Dermis blood vessel endothelial cell (primary cell): ENCODE measurements around the gene BID. TPM values are rescaled to one million over a fixed set of nuclear protein-coding genes. Genes with fewer than 3 reads are reported as not detected.

Source experiments
- DNase-seq: peaks from one replicate; pipeline ENCODE4 v3.0.0; 2010
- total RNA-seq: library from RNA; depleted of rRNA; stranded (reverse); fragments of >200 nt; gene quantifications from 2 replicates; pipeline ENCODE4 v1.2.3, GENCODE V29; 2014

Gene BID
- 45.3 and 79.7 TPM in 2 replicates for total RNA-seq

DNA sequence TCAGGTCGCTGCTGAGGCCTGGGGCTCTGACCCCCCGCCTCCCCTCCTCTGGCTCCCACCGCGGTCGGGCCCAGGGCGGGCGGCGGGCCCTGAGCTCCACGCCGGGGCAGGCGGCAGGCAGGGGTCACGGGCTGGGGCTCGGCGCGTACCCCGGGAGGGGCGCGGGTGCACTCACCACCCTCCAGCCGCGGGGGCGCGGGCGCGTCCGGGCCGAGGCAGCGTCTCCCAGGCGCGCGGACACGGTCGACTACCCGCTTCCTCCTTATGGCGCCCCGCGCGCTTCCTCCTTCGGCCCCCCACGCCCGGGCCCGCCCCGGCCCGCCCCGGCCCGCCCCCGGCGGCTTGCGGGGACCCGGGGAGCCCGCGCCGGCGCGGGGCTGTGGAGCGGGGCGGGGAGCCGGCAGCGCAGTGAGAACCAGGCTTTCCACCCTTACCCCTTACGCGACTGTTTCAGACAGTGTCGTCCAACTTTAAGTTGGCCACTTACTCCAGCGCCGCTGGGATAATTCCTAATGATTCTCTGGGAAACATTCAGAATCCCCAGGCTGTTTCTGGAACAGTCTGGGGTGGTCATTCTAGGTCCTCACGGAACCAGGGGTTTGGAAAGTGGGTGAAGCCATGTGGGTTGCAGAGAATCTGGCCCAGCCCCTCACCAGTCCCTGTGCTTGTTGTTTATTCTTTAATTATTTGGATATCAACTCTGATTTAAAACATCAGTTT is at the start of gene BID:
TSS of gene BID (minus strand) at position 264 of the 720 bp plus-strand sequence. CDS start 24,353 bp downstream, outside the sequence.
- DNase-seq, result peak; percentile 42

- no peak for DNase-seq
These were observed 49.7 kb upstream of the BID start for GRCh38 chr22:17823964-17824363.

GRCh38 chr22:17823226-17823625 is 49.0 kb upstream of the BID start:
- no peak for DNase-seq

DNA sequence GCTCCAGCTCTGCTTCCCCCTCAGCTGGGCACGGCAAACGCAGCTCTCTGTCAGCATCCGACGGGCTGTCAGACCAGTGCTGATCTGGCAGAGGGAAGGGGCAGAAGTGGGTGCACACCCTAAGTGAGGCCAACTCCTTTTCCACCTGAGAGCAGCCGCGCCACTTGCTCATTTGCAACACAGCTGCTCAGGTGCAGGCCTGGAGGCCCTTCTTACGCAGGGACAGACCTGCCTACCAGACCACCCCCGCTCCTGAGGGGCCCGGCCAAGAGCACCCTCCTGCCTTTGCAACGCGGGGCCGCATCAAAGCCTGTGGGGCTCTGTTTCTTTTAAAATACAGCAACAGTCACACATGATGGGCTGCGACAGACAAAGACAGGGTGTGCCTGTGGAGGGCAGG is 47.8 kb upstream of the BID start:
- DNase-seq, result no peak

DNA sequence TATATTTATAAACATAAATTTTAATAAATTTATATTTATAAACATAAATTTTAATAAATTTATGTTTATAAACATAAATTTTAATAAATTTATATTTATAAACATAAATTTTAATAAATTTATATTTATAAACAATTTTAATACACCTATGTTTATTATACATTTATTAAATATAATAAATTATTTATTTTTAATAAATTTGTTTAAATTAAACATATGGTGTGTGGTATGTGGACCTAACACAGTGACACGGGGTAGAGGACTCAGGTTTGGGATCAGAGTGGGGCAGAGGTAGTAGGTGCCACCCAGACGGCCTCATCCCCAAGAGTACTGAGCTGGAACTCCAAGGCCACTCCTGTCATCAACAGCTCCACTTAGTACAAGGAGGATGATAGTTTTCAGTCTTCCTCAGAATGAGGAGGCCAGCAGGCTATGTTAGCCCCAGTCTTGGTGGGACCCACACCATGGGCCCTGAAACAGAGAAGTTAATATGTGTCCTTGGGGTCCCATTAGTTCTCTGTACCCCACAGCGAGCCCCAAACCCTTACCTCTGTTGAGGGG is 46.7 kb upstream of the BID start:
- DNase-seq, result no peak

DNA sequence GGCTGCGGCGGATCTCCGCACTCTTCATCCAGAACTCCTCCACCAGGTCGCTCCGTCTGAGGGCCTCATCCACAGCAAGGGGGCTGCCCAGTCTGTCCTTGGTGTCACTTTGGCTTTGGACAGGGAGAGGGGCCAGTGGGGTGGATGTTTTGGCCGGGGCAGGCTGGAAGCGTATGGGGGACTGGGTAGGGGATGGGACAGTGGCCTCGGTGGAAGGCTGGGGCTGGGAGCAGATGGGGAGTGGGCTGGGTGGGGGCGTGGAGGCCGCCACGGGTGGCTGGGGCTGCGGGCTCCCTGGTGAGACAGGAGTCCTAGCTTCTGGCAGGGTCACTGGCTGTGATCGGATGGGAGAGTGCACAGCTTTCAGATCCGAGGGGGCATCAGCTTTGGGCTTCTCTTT is 44.4 kb upstream of the BID start:
- DNase-seq, result no peak

- no peak for DNase-seq
These were observed 43.9 kb upstream of the BID start for GRCh38 chr22:17818180-17818579.

DNA sequence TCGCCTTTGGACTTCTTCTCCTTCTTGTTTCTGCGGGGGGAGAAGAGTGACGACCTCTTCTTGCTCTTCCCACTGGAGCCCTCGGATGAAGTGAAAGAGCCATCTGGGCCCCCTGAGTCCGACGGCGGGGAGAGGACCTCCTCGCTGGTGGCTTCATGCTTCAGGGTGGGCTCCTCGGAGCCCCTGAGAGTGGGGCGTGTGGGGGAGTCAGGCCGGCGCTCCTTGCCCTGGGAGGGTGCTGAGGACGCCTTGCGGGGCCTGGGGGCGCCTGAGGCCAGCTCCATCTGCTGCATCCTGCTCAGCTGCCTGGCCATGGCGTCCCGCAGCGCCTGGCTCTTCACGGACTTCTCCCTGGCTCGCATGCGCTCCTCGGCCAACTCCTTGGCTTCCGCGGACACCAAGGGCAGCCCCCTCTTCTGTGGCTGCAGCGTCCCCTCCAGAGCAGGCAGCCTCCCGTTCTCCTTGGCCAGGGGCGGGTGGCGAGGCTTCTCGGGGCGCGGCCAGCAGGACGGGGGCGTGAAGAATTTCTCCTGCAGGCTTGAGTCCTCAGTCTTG is 43.3 kb upstream of the BID start:
- no peak for DNase-seq

- DNase-seq, result no peak
These were observed 42.8 kb upstream of the BID start for GRCh38 chr22:17817079-17817478.

- no peak for DNase-seq
These were observed 42.4 kb upstream of the BID start for GRCh38 chr22:17816649-17817048.

DNA sequence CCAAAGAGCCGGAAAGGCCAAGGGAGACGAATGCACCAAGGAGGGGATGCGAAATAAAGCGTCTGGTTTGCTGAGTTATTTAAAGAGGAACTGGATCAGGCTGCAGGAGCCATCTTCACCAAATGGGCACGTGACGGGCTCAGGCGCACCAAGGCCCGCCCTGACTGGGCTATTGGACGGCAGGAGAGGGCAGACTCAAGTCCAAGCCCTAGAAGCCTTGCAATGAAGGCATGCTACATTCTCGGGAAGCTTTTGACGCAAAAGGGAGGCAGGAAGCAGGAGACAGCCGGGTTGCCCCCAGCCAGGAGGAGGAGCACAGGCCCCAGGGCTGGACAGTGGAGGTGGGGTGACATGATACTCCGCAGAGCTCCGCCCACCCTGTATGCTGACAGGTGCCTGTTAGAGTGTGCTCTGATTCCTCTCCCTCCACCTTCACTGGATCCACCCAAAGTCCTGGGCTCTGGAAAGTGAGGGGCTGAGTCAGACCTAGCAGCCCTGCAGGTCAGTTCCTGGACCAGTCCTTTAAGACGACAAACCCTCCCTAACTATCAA is 41.5 kb upstream of the BID start:
- no peak for DNase-seq

DNA sequence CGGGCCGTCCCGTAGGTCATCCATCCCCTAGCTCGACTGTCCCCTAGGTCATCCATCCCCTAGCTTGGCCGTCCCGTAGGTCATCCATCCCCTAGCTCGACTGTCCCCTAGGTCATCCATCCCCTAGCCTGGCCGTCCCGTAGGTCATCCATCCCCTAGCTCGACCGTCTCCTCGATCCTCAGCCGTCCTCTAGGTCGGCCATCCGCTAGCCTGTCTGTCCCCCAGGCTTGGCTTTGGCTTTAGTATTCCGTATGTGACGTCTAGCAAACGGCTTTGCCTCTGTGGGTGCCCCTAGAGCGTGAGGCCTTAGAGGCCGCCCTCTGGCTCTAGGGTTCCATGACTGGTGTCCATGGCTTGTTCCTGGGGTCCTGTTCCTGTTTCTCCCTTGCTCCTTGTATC is 40.6 kb upstream of the BID start:
- no peak for DNase-seq

- no peak for DNase-seq
These were observed 39.8 kb upstream of the BID start for GRCh38 chr22:17814084-17814483.

DNA sequence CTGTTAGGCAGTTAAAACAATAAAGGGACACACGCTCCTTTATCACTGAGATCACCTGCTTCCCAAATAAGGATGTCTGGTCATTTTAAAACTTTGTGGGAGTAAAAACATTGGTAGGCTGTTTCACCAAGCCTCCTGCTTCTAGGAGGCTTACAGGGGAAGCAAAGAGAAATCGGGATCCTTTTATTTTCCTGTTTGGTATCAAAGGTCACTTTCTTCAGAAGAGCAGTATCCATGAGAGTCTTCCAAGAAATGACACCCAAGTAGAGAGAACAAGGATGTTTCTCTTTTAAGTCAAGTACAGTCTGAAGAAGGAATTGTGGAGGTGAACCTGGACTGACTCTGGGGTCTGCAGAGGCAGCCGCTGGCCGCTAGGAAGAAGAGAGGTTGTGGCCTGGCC is 36.9 kb upstream of the BID start:
- no peak for DNase-seq

DNA sequence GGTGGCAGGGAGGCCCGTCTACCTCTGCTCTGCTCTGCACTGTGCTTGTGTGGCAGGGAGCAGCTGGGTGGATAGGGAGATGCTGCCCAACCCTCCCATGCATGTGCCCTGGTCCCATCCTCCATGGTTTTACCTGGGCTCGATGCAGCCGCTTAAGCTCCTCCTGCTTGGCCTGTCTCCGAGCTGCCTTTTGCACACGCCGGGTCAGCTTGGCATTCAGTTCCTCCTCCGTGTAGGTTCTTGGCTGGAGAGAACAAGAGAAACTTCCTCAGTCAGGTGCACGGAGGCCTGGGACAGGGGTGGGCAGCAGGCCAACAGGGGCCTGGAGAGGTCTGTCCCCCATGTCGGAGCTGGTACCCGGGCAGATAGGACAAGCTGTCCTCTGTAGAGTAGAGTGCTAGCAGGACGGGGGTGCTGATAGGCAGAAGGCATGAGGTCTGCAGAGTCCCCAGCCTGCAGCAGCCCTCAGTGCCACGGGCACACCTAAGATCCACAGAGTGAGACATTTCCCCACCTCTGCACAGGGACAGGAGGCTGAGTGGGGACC is 36.4 kb upstream of the BID start:
- no peak for DNase-seq

GRCh38 chr22:17808693-17809403 is 34.6 kb upstream of the BID start:
- no peak for DNase-seq

DNA sequence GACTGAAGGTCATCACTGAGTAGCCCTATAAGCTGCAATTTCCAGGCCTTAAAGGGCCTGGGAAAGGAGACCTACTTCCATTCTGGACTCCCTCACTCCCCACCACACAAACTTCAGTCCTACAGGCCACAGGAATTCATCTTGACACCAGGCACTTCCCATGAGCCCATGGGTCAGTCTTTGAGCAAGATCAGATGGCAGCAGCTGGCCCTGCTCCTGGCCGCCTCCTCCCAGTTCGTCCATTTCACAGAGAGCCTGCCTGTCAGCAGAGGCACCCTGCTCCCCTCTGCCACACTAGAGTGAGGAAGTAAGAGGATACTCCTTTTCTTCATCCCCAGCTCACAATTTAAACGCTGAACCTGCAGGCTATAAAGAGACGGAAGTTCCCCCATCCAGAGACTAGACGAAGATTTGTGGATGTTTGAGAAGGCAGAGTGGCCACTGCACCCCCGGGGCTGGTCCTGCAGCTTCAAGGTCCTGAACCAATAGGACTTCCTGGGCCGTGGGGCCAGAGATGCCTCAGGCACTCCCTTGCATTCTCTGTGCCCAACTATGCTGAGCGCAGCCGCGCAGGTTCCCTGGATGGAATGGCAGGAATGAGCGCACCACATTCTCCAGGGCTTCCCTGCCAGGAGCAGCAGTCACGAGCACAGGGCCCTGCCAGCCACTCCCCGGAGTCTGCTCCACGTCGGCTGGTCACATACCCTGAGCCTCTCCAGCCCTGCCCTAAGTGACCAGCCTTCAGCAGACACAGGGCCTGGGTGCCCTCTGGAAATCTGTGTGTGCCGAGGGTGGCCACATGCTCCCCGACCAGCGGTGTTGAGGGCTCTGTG is 33.5 kb upstream of the BID start:
- no peak for DNase-seq

- no peak for DNase-seq
These were observed 32.8 kb upstream of the BID start for GRCh38 chr22:17807086-17807485.

- no peak for DNase-seq
These were observed 32.2 kb upstream of the BID start for GRCh38 chr22:17806437-17806836.

- no peak for DNase-seq
These were observed 30.2 kb upstream of the BID start for GRCh38 chr22:17804331-17805080.

- no peak for DNase-seq
These were observed 29.5 kb upstream of the BID start for GRCh38 chr22:17803609-17804270.
